ENCODE measurements around the gene ACTN3. TPM values are rescaled to one million over a fixed set of nuclear protein-coding genes. Genes with fewer than 3 reads are reported as not detected.

The ACTN3 gene
- polyA plus RNA-seq, 2 of the 4 experiments (the other 2 are of a cell fraction), result not detected

DNA sequence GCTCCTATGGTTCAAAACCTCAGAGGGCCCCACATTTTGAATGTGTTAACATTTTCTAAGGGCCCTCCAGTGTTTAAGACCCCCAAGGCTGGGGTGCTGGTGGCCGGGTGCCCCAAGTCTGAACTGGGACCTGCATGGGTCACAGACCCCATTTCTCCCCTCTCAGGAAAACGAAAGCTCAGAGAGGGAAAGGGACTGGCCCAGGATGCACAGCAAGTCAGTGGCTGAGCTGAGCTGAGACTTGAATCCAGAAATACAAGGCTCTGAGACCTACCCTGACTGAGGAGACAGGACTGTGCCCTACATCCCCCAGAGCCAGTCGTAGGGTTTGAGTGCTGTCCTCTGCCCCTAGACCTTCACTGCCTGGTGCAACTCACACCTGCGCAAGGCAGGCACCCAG is 4.2 kb downstream of the ACTN3 start:
- FAIRE-seq (no peak), DNase-seq (ENCODE audit: low read depth in 1 of 2, low spot score in 1 of 2) (no peak), ATAC-seq (no peak)
- ChIA-PET POLR2A (no interaction called here), CTCF (interaction anchor here (1.2 kb wide), 1 partner anchor 11 kb away, joined by 3 read pairs; no protein-coding TSS in a partner anchor)
- no peak overlapping the region for H3K27ac ChIP-seq
- TF ChIP-seq ZFP36 (IDR thresholded peaks at IDR 0.05; ENCODE audit: borderline replicate concordance, partially characterized antibody) (peak; percentile 58), GATA3 (IDR thresholded peaks at IDR 0.05; ENCODE audit: borderline replicate concordance) (no peak), RARB (CRISPR knock-in tag; IDR thresholded peaks at IDR 0.05) (no peak)
- peaks cover 9% of the 10 kb centered on the region for H3K4me1 ChIP-seq
- H3K4me2 ChIP-seq, result no peak overlapping the region
- H3K4me3 ChIP-seq, result no peak overlapping the region
- H3K9me3 ChIP-seq, result no peaks in the 10 kb centered on the region
- 31% methylated on average over 4 of the region's 4 CpGs for WGBS (ENCODE audit: missing lambda C conversion rate)

DNA sequence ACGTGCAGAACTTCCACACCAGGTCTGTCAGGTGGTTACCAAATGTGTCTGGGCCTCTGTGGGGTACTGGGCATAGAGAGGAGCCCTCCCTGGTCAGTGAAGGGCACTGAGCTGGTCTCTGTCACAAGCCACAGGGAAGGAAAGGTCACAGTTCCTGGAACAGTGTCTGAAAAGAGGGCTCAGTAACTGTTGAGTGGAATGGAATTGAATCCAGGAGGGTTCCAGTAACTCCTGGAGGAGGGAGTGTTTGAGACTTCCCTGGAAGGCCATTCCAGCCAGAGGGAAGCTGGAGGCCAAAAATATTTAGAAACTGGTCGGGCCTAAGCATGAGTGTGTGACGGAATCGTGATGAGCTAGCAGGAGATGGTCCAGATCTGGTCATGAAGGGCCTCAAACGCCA is 7.9 kb downstream of the ACTN3 start:
- FAIRE-seq (no peak), ATAC-seq (no peak), DNase-seq (ENCODE audit: low read depth in 1 of 2, low spot score in 1 of 2) (no peak)
- H3K4me3 ChIP-seq, result no peak overlapping the region
- H3K27ac ChIP-seq, result no peak overlapping the region
- H3K4me2 ChIP-seq, result no peak overlapping the region
- H3K4me1 ChIP-seq, result no peaks in the 10 kb centered on the region
- H3K9me3 ChIP-seq, result no peaks in the 10 kb centered on the region
- TF ChIP-seq GATA3 (IDR thresholded peaks at IDR 0.05; ENCODE audit: borderline replicate concordance) (no peak), POLR2A (IDR thresholded peaks at IDR 0.05; ENCODE audit: low read length) (no peak), MAZ (IDR thresholded peaks at IDR 0.05; ENCODE audit: borderline replicate concordance, low read depth, low read length) (no peak), ZSCAN20 (CRISPR knock-in tag; IDR thresholded peaks at IDR 0.05) (no peak), HOXA7 (CRISPR knock-in tag; IDR thresholded peaks at IDR 0.05) (no peak), EHF (CRISPR knock-in tag; IDR thresholded peaks at IDR 0.05) (no peak), HDAC2 (IDR thresholded peaks at IDR 0.05) (no peak), HOXB13 (CRISPR knock-in tag; IDR thresholded peaks at IDR 0.05; ENCODE audit: low read depth) (no peak), RCOR1 (IDR thresholded peaks at IDR 0.05; ENCODE audit: low read depth, low read length) (no peak), FOSB (CRISPR knock-in tag; IDR thresholded peaks at IDR 0.05) (no peak), KDM1A (IDR thresholded peaks at IDR 0.05; ENCODE audit: low read depth) (no peak), TP53 (CRISPR knock-in tag; IDR thresholded peaks at IDR 0.05) (no peak), BHLHE40 (IDR thresholded peaks at IDR 0.05; ENCODE audit: low read depth, low read length) (no peak)
- TF ChIP-seq, protein P1, sequence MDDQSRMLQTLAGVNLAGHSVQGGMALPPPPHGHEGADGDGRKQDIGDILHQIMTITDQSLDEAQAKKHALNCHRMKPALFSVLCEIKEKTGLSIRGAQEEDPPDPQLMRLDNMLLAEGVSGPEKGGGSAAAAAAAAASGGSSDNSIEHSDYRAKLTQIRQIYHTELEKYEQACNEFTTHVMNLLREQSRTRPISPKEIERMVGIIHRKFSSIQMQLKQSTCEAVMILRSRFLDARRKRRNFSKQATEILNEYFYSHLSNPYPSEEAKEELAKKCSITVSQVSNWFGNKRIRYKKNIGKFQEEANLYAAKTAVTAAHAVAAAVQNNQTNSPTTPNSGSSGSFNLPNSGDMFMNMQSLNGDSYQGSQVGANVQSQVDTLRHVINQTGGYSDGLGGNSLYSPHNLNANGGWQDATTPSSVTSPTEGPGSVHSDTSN (IDR thresholded peaks at IDR 0.05), result no peak
- WGBS (ENCODE audit: missing lambda C conversion rate), result 64% methylated on average over 5 of the region's 5 CpGs
- CTCF ChIA-PET, result interaction anchor here (0.7 to 1.0 kb wide), 4 partner anchors 15 to 243 kb away, joined by 3 to 5 read pairs (median 4); partner anchors contain the start of gene CCDC87
- POLR2A ChIA-PET, result interaction anchor here (1.5 kb wide), 1 partner anchor 9 kb away, joined by 6 read pairs; the partner anchor contains the start of gene ZDHHC24

DNA sequence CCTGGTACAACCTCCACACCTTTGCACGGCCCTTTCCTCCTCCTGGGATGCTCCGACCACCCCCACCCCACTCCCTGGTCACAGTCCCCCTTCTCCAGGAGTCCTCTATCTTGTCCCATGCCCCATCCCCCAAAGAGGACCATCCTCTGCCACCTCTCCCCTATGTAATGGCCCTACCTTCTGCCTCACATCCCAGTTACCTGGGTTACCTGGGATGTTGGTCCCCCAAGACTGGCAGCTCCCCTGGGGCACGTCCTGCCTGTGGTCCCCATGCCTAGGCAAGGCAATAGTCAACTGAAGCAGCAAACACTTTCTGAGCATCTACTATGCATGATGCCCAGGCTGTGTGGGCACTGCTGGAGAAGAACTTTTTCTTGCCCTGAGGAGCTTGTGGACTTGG is 8.7 kb downstream of the ACTN3 start:
- Histone ChIP-seq H3K27ac (no peak overlapping the region), H3K4me1 (no peaks in the 10 kb centered on the region), H3K9me3 (no peaks in the 10 kb centered on the region), H3K4me2 (no peak overlapping the region), H3K4me3 (no peak overlapping the region)
- FAIRE-seq, result no peak
- ATAC-seq, result no peak
- ChIA-PET POLR2A (interaction anchor here (1.5 kb wide), 1 partner anchor 10 kb away, joined by 6 read pairs; the partner anchor contains the start of gene ZDHHC24), CTCF (interaction anchor here (0.7 to 1.0 kb wide), 3 partner anchors 14 to 244 kb away, joined by 3 to 4 read pairs (median 3); no protein-coding TSS in a partner anchor)
- 16% methylated on average over 3 of the region's 3 CpGs for WGBS (ENCODE audit: missing lambda C conversion rate)
- DNase-seq (ENCODE audit: low read depth in 1 of 2, low spot score in 1 of 2), result no peak
- TF ChIP-seq, protein P2, sequence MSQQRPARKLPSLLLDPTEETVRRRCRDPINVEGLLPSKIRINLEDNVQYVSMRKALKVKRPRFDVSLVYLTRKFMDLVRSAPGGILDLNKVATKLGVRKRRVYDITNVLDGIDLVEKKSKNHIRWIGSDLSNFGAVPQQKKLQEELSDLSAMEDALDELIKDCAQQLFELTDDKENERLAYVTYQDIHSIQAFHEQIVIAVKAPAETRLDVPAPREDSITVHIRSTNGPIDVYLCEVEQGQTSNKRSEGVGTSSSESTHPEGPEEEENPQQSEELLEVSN (IDR thresholded peaks at IDR 0.05; ENCODE audit: borderline replicate concordance, low read depth), result no peak
- TF ChIP-seq CBX8 (IDR thresholded peaks at IDR 0.05) (no peak), NFE2L2 (conservative IDR thresholded peaks at IDR 0.05; ENCODE audit: low read length) (no peak), CEBPB (IDR thresholded peaks at IDR 0.05) (no peak), HOXA7 (CRISPR knock-in tag; IDR thresholded peaks at IDR 0.05) (no peak), ZC3H11A (IDR thresholded peaks at IDR 0.05) (no peak), KDM5A (IDR thresholded peaks at IDR 0.05) (no peak), EHF (CRISPR knock-in tag; IDR thresholded peaks at IDR 0.05) (no peak), ZNF302 (CRISPR knock-in tag; IDR thresholded peaks at IDR 0.05) (no peak), HOXB13 (CRISPR knock-in tag; IDR thresholded peaks at IDR 0.05; ENCODE audit: low read depth) (no peak), POLR2A (IDR thresholded peaks at IDR 0.05; ENCODE audit: low read length) (no peak), CHD2 (IDR thresholded peaks at IDR 0.05; ENCODE audit: low read length, partially characterized antibody) (no peak), GATA3 (IDR thresholded peaks at IDR 0.05; ENCODE audit: borderline replicate concordance) (no peak), CBX2 (IDR thresholded peaks at IDR 0.05; ENCODE audit: borderline replicate concordance, low read depth) (no peak), KDM1A (IDR thresholded peaks at IDR 0.05; ENCODE audit: low read depth) (no peak), ZSCAN20 (CRISPR knock-in tag; IDR thresholded peaks at IDR 0.05) (no peak)
- TF ChIP-seq, protein P3, sequence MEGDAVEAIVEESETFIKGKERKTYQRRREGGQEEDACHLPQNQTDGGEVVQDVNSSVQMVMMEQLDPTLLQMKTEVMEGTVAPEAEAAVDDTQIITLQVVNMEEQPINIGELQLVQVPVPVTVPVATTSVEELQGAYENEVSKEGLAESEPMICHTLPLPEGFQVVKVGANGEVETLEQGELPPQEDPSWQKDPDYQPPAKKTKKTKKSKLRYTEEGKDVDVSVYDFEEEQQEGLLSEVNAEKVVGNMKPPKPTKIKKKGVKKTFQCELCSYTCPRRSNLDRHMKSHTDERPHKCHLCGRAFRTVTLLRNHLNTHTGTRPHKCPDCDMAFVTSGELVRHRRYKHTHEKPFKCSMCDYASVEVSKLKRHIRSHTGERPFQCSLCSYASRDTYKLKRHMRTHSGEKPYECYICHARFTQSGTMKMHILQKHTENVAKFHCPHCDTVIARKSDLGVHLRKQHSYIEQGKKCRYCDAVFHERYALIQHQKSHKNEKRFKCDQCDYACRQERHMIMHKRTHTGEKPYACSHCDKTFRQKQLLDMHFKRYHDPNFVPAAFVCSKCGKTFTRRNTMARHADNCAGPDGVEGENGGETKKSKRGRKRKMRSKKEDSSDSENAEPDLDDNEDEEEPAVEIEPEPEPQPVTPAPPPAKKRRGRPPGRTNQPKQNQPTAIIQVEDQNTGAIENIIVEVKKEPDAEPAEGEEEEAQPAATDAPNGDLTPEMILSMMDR (IDR thresholded peaks at IDR 0.05), result no peak

Measured in A549 (cell line).